GM23338 (cell line): ENCODE measurements around the gene TMBIM1.

Source experiments
- CREB1 ChIP-seq: fragments of 250-450 bp; sonication (Bioruptor Pico); IDR thresholded peaks from 2 replicates; pipeline ENCODE4 v1.5.0; 2020; ENCODE audit warnings: low read depth, mild to moderate bottlenecking, moderate library complexity
- CTCF ChIP-seq, 2 experiments: fragments of 200-600 bp in 1 of 2; sonication (generic) in 1 of 2; conservative IDR thresholded peaks; 2 replicates each; pipeline versions ENCODE4 v1.5.1 to v1.6.1; 2016 to 2017; ENCODE audit warnings: antibody characterized with exemption in 2 of 2, low read depth in 2 of 2, mild to moderate bottlenecking in 2 of 2, moderate library complexity in 1 of 2
- EZH2 ChIP-seq: fragments of 200-600 bp; sonication (generic); IDR thresholded peaks from one replicate; pipeline ENCODE4 v1.8.0; 2017; ENCODE audit warnings: antibody characterized with exemption, mild to moderate bottlenecking, low read depth; ENCODE audit not compliant: unreplicated experiment
- EZH2phosphoT487 ChIP-seq: fragments of 200-600 bp; sonication (generic); IDR thresholded peaks from one replicate; pipeline ENCODE4 v1.8.1; 2018; ENCODE audit warnings: antibody characterized with exemption; ENCODE audit not compliant: unreplicated experiment
- JUNB ChIP-seq: IDR thresholded peaks from one replicate; pipeline ENCODE4 v1.6.1; 2016; ENCODE audit warnings: antibody characterized with exemption; ENCODE audit not compliant: unreplicated experiment
- POLR2AphosphoS5 ChIP-seq: IDR thresholded peaks from 2 replicates; pipeline ENCODE4 v1.6.1; 2016; ENCODE audit warnings: antibody characterized with exemption, low read depth
- REST ChIP-seq: IDR thresholded peaks from one replicate; pipeline ENCODE4 v1.6.1; 2018; ENCODE audit warnings: antibody characterized with exemption; ENCODE audit not compliant: unreplicated experiment
- ZNF114 ChIP-seq: fragments of 250-450 bp; sonication (Bioruptor Pico); IDR thresholded peaks from 2 replicates; pipeline ENCODE4 v1.5.0; 2020; ENCODE audit warnings: mild to moderate bottlenecking, moderate library complexity
- ZNF331 ChIP-seq: fragments of 250-450 bp; sonication (Bioruptor Pico); IDR thresholded peaks from 2 replicates; pipeline ENCODE4 v1.5.0; 2020; ENCODE audit warnings: low read depth, mild to moderate bottlenecking, moderate library complexity
- TF ChIP-seq, protein P1 (sequence below): IDR thresholded peaks from 2 replicates; pipeline ENCODE4 v1.6.1; 2016; ENCODE audit warnings: antibody characterized with exemption

DNA sequence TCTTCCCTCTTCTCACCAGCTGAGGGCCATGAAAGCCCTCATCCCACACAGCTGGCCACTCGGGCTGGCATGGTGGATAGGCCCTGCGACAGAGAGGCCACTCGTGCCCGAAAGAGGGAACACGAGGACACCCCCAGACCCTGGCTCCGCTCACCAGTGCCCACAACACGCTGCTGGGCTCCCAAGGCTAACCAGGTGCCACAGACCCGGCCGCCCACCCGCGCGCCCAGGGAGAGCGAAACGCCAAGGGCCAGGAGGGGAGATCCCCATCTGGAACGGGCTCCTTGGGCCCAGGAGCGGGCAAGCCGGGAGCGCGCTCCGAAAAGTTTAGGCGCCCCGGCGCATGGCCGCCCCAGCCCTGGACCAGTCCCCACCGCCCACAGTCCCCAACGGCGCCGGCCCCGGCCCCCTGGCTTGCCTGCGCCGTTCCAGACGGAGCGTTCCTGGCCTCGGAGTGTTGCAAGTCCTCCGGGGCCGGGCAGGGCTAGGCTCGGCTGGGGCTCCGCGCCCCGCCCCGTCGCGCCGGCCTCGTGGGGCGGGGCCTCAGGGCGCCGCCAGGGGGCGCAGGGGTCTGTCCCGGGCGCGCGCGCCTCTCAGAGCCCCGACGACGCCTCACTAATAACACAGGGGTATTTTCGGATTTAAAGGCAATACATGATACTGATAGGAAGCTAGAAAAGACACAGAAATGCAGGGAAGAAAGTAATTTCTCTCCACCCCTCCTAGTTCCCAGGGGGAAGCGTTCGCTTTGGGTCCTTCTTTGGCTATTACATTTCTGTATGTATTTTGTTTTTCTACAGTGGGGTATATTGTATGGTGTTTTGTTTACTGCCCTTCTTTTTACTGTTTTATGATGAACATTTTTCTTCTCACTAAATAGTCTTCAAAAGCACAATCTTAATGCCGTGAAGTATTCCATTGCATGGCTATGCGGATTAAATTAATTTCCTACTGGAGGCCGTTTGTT lies at the start of gene TMBIM1:
- no peak for TF ChIP-seq EZH2phosphoT487
- no peak for TF ChIP-seq EZH2
- peak; percentile 65 to 71 for TF ChIP-seq CTCF (conservative IDR thresholded peaks at IDR 0.05; ENCODE audit: low read depth in 2 of 2)
- TF ChIP-seq POLR2AphosphoS5, result peak; percentile 63
- no peak for TF ChIP-seq REST
- no peak for TF ChIP-seq JUNB
- TF ChIP-seq, protein P1, sequence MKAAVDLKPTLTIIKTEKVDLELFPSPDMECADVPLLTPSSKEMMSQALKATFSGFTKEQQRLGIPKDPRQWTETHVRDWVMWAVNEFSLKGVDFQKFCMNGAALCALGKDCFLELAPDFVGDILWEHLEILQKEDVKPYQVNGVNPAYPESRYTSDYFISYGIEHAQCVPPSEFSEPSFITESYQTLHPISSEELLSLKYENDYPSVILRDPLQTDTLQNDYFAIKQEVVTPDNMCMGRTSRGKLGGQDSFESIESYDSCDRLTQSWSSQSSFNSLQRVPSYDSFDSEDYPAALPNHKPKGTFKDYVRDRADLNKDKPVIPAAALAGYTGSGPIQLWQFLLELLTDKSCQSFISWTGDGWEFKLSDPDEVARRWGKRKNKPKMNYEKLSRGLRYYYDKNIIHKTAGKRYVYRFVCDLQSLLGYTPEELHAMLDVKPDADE, result no peak
- no peak for TF ChIP-seq CREB1 (CRISPR knock-in tag)
- no peak for TF ChIP-seq ZNF114 (CRISPR knock-in tag)
- no peak for TF ChIP-seq ZNF331 (CRISPR knock-in tag)
